SK-N-SH (cell line): Measurements from ENCODE around the gene B4GALNT4.

Experiments
- CHD2 ChIP-seq: fragments of 150-350 bp; IDR thresholded peaks from 2 replicates; pipeline ENCODE4 v1.6.1; 2018; ENCODE audit warnings: low read length; ENCODE audit not compliant: partially characterized antibody
- CTCF ChIP-seq: fragments of 200-600 bp; sonication (generic); IDR thresholded peaks from 2 replicates; pipeline ENCODE4 v1.6.1; 2017; ENCODE audit warnings: antibody characterized with exemption, mild to moderate bottlenecking, moderate library complexity
- EP300 ChIP-seq, 2 experiments: IDR thresholded peaks; 2 replicates each; pipeline versions ENCODE4 v1.4.0 to v1.6.1; 2012; ENCODE audit warnings: borderline replicate concordance in 1 of 2, low read depth in 1 of 2, low read length in 1 of 2
- FOXM1 ChIP-seq: IDR thresholded peaks from 2 replicates; pipeline ENCODE4 v1.4.0; 2012; ENCODE audit warnings: low read depth, mild to moderate bottlenecking
- GABPA ChIP-seq: IDR thresholded peaks from 2 replicates; pipeline ENCODE4 v1.4.0; 2012; ENCODE audit warnings: low read depth, mild to moderate bottlenecking
- JUND ChIP-seq: IDR thresholded peaks from 2 replicates; pipeline ENCODE4 v1.4.0; 2012
- MXI1 ChIP-seq: IDR thresholded peaks from 2 replicates; pipeline ENCODE4 v1.6.1; 2012; ENCODE audit warnings: mild to moderate bottlenecking, low read depth, low read length, improper control_type of control experiment
- NFIC ChIP-seq: IDR thresholded peaks from 2 replicates; pipeline ENCODE4 v1.4.0; 2012; ENCODE audit warnings: borderline replicate concordance
- NRF1 ChIP-seq: IDR thresholded peaks from 2 replicates; pipeline ENCODE4 v1.6.1; 2012; ENCODE audit warnings: low read depth, mild to moderate bottlenecking, low read length
- RFX5 ChIP-seq: IDR thresholded peaks from 2 replicates; pipeline ENCODE4 v1.6.1; 2012; ENCODE audit warnings: mild to moderate bottlenecking, improper control_type of control experiment, low read length
- SMC3 ChIP-seq: IDR thresholded peaks from 2 replicates; pipeline ENCODE4 v1.6.1; 2012; ENCODE audit warnings: low read depth, low read length, improper control_type of control experiment
- TAF1 ChIP-seq: IDR thresholded peaks from 2 replicates; pipeline ENCODE4 v1.6.1; 2012; ENCODE audit warnings: low read depth, mild to moderate bottlenecking, low read length, moderate library complexity, borderline replicate concordance

- no peak for TF ChIP-seq CTCF
- TF ChIP-seq EP300 (IDR thresholded peaks at IDR 0.05; ENCODE audit: borderline replicate concordance in 1 of 2, low read depth in 1 of 2, low read length in 1 of 2), result no peak
- no peak for TF ChIP-seq NFIC
- TF ChIP-seq RFX5, result no peak
- TF ChIP-seq CHD2, result no peak
- TF ChIP-seq SMC3, result no peak
- no peak for TF ChIP-seq TAF1
- no peak for TF ChIP-seq NRF1
- no peak for TF ChIP-seq GABPA
- TF ChIP-seq JUND, result no peak
- no peak for TF ChIP-seq MXI1
- no peak for TF ChIP-seq FOXM1
These were observed 54.9 kb downstream of the B4GALNT4 start for GRCh38 chr11:424232-424631.
